Esophagus muscularis mucosa (tissue), 4 donors: ENCODE results near the gene SRGAP3.

Source experiments
- EP300 ChIP-seq: sonication (generic); formaldehyde crosslinking; IDR thresholded peaks from one replicate; pipeline ENCODE4 v1.6.1; 2017; ENCODE audit warnings: antibody characterized with exemption
- POLR2A ChIP-seq: fragments of 450-650 bp; IDR thresholded peaks from one replicate; pipeline ENCODE4 v1.6.1; 2017; ENCODE audit warnings: antibody characterized with exemption, moderate library complexity, mild to moderate bottlenecking, low read depth
- POLR2AphosphoS5 ChIP-seq, 2 donors: sonication (generic); formaldehyde crosslinking; IDR thresholded peaks; one replicate each; pipeline ENCODE4 v1.6.1; 2017; ENCODE audit warnings: antibody characterized with exemption in 2 of 2
- TF ChIP-seq, protein P1 (sequence below), 3 experiments: fragments of 200-600 bp in 2 of 3; fragments of 450-650 bp in 1 of 3; sonication (generic) in 2 of 3; IDR thresholded peaks; one replicate each; pipeline ENCODE4 v1.5.1; 2017 to 2019; ENCODE audit warnings: antibody characterized with exemption in 3 of 3, mild to moderate bottlenecking in 2 of 3, moderate library complexity in 1 of 3

DNA sequence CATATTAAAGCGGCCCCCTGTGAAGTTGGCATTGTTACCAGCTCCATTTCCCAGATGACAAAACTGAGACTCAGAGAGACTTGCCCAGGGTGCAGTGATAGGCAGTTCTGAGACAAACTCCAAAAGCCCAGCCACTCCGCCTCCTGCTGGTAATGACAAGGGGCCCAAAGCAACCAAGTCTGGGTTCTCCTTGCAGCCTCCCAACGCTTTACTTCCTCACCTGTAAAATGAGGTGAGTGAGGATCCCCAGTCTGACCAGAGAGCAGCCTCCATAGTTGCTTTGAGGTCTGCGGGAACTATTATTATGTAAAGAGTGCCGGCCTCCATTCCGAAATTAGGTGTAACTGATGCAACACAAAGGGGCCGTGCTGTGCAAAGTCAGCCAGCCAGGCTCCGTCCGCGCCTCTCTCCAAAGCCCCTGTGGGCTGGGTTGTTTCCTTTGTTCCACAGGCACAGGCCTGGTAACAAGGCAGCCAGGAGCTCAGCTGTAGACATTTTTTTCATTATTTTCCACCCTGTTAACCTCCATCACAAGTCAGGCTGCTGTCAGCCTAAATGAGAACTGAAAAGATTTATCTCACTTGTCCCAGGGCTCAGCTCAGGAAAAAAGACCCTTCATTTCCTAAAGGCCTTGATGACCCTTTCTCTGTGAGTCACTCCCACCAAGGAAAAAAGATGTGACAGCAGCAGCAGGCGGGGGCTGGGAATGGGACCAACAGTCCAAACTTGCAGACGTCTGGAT, 147.0 kb downstream of the SRGAP3 start:
- TF ChIP-seq, protein P1, sequence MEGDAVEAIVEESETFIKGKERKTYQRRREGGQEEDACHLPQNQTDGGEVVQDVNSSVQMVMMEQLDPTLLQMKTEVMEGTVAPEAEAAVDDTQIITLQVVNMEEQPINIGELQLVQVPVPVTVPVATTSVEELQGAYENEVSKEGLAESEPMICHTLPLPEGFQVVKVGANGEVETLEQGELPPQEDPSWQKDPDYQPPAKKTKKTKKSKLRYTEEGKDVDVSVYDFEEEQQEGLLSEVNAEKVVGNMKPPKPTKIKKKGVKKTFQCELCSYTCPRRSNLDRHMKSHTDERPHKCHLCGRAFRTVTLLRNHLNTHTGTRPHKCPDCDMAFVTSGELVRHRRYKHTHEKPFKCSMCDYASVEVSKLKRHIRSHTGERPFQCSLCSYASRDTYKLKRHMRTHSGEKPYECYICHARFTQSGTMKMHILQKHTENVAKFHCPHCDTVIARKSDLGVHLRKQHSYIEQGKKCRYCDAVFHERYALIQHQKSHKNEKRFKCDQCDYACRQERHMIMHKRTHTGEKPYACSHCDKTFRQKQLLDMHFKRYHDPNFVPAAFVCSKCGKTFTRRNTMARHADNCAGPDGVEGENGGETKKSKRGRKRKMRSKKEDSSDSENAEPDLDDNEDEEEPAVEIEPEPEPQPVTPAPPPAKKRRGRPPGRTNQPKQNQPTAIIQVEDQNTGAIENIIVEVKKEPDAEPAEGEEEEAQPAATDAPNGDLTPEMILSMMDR (IDR thresholded peaks at IDR 0.05) = no peak
- no peak for TF ChIP-seq POLR2AphosphoS5 (IDR thresholded peaks at IDR 0.05)
- TF ChIP-seq POLR2A = no peak
- no peak for TF ChIP-seq EP300
